NB4 (cell line): ENCODE measurements around the gene UROS.

Experiments
- MAX ChIP-seq: IDR thresholded peaks from 2 replicates; pipeline ENCODE4 v1.6.1; 2011; ENCODE audit warnings: low read depth, low read length
- MYC ChIP-seq: IDR thresholded peaks from 2 replicates; pipeline ENCODE4 v1.6.1; 2011; ENCODE audit warnings: low read depth, low read length
- POLR2A ChIP-seq: IDR thresholded peaks from 2 replicates; pipeline ENCODE4 v1.6.1; 2011; ENCODE audit warnings: mild to moderate bottlenecking; ENCODE audit not compliant: insufficient read length; ENCODE audit errors: extremely low read depth
- TF ChIP-seq, protein P1 (sequence below): IDR thresholded peaks from one replicate; pipeline ENCODE4 v1.5.1; 2012; ENCODE audit warnings: low read depth, low read length

- TF ChIP-seq, protein P1, sequence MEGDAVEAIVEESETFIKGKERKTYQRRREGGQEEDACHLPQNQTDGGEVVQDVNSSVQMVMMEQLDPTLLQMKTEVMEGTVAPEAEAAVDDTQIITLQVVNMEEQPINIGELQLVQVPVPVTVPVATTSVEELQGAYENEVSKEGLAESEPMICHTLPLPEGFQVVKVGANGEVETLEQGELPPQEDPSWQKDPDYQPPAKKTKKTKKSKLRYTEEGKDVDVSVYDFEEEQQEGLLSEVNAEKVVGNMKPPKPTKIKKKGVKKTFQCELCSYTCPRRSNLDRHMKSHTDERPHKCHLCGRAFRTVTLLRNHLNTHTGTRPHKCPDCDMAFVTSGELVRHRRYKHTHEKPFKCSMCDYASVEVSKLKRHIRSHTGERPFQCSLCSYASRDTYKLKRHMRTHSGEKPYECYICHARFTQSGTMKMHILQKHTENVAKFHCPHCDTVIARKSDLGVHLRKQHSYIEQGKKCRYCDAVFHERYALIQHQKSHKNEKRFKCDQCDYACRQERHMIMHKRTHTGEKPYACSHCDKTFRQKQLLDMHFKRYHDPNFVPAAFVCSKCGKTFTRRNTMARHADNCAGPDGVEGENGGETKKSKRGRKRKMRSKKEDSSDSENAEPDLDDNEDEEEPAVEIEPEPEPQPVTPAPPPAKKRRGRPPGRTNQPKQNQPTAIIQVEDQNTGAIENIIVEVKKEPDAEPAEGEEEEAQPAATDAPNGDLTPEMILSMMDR, result no peak
- no peak for TF ChIP-seq MYC
- TF ChIP-seq POLR2A, result no peak
- no peak for TF ChIP-seq MAX
These were observed 41.0 kb downstream of the UROS start for GRCh38 chr10:125782054-125782453.
